GM19035 (cell line): ENCODE results near the gene OAF.
"Not testable (repeated sequence)": the region's sequence is repeated elsewhere in the genome, so short reads cannot be mapped to it uniquely, and the experiment has no call there.

Experiments
- ATAC-seq: cut with Tn5 transposase; IDR thresholded peaks from one replicate; pipeline ENCODE4 v1.9.1; 2021; ENCODE audit not compliant: unreplicated experiment

The OAF gene

DNA sequence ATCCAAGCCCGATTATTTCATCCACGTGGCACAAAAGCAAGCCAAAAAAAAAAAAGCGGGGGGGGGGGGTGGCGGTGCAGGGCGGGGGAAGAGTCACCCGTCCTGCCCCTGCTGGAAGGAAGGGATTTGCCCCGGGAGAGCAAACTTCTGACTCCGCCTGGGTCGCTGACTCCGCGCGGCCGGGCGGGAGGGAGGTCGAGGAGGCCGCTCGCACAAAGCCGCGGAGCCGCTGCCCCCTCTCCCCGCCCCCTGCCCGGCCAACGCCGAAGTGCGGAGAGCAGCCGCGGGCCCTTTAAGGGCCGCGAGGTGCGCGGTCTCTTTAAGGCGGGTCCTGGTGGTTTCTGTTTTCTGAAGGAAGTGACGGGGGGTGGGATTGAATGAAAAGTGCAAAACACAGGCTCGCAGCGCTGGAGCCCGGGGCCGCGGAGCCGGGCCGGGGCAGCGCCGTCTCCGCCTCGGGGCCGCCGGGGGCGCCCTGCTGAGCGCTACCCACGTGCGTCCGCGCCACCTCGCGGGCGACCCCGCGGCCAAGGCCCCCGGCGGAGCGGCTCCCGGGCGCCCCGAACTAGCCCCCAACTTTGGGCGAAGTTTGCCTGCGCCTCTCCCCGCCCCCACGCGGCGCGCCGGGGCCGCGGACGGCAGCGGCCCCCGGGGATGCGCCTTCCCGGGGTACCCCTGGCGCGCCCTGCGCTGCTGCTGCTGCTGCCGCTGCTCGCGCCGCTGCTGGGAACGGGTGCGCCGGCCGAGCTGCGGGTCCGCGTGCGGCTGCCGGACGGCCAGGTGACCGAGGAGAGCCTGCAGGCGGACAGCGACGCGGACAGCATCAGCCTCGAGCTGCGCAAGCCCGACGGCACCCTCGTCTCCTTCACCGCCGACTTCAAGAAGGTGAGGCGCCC is at the start of gene OAF:
Gene OAF, plus strand, starts transcription at position 407 of the 896 bp plus-strand sequence. Its CDS starts 248 bp downstream, at position 655.
- peak; percentile 87 for ATAC-seq

DNA sequence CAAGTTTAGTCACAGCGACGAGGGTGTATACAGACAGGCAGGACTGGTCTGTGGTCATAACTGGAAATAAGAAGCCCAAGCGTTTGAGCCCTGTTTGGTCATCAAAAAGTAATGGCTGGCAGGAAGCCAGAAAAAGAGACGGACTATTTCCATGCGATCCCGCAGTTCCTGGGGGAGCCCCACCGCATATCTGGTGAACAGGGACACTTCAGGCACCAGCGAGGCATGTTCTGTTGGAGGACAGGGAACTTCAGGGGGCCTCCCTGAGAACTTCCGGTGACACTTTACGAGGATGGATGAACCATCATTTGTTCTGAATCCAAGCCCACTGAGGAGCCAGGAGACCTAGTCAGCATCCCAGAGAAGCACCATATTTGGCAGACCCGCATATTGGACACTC is 43.2 kb upstream of the OAF start:
- no peak for ATAC-seq

DNA sequence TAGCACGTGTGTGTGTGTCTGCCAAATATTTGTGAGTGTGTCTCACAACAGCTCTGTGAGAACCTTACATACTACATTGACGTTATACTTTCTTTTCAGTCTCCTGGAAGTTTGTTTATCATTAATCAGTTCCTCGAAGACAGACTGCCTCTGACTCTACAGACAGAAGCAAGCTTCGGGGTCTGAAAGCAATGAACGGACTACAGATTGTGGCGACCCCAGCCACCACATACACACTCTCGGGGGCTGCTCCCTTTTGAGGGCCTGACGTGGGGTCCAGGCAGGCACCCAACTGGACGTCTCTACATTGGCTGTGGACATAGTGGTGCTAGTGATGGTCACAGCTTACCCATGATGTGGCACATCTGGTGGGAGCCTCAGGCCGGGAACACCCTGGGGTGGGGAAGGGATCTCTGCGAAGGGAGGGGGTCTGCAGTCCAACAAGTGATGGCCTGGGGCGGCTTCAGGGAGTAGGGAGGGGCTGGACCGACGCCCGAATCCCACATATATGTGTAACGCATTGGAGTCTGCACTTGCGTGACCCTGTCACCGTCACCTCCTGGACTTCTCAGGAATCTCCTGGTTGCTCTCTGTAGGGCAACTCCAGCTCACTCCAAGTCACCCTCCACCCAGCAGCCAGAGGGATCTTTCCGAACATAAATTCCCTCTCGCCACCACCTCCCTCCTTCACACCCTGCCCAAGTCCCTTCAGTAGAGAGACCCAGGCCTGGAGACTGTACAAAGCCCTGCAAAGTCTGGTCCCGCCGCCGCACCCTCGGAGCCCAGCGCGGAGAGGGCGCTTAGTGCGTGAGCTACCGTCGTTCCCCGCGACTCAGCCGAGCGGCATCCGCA is 42.5 kb upstream of the OAF start:
- ATAC-seq = no peak

DNA sequence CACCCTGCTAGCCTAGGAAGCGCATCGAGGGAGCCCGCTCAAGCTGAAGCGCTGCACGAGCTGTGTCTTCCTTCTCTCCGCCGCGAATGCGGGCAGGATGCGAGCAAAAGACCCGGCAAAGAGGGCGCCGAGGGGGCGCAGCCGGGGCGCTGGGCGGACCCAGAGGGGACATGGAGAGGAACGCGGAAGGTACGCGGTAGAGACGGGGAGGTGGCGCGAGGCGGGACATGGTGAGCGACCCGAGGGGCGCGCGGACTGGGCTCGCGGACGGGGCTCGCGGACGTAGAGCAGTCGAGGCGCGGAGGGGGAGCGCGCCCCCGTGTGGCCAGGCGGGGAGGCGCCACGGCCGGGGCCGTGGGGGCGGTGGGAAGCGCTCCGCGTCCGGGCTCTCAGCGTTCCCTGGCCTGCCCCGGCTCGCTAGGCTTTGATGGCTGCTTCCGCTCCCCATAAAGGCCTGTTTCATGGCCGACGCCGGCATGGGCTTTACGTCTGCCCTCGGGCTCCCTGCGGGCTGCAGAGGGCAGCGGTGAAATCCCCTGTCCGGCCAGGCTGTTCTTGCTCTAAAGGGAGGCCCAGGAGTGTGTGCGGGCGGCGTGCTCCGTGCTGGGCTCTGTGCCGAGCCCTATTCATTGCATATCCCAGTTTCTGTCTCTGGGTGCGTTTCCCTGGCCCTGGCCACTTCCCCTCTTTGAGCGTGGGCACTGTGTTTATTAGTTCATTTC is 41.7 kb upstream of the OAF start:
- ATAC-seq = no peak

DNA sequence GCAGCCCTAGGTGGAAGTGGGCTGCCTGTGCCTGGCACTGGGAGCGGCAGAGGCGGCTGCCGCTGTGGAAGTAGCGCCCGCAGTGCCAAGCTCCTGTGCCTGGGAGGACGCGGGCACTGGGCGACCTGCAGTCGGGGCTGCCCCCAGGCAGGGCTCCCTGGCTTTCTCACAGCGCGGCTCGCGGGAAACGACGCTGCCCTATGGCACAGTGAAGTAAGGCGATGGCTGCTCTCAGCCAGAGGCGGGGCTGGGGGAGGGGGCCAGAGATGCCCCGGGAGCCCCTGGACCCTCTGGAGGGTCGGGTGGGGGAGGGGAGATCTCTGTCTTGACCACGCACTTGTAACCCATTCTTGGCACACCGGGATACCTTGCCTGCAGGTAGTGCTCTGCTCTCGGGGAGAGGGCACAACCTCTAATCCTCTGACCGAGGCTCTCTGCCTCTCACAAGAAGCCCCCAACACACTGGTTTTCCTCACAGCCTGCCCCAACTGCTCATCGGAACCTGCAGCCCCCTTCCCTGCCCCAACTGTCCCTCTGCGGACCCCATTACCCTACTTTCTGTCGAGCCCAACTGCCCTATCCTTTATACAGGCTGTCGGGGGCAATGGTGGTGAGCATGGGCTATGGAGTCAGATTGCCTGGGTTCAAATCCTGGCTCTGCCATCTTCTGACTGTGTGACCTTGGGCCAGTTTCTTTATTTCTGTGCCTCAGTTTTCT is 40.7 kb upstream of the OAF start:
- ATAC-seq = no peak

DNA sequence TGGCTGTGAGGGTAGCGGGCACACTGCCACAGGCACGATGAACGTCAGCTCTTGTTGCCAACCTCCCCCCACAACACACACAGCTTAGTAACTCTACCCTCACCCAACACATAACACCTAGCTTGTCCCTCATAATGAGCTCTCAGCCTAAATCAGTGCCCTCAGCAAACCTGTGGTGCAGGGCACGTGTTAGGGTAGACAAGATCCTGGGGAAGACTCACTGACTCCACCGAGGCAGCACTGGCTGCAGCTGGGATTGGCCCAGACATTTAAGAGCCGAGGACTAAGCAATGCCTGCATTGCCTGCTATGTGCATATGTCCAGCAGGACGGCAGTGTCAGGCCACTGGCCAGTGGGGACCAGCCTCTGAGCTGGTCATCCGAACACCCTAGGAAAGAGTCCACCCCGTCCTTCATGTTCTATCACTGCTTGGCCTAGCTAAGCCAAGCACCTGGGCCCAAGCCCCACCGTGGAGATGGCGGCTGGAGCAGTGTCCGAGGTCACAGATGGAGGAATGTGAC is 40.0 kb upstream of the OAF start:
- no peak for ATAC-seq

DNA sequence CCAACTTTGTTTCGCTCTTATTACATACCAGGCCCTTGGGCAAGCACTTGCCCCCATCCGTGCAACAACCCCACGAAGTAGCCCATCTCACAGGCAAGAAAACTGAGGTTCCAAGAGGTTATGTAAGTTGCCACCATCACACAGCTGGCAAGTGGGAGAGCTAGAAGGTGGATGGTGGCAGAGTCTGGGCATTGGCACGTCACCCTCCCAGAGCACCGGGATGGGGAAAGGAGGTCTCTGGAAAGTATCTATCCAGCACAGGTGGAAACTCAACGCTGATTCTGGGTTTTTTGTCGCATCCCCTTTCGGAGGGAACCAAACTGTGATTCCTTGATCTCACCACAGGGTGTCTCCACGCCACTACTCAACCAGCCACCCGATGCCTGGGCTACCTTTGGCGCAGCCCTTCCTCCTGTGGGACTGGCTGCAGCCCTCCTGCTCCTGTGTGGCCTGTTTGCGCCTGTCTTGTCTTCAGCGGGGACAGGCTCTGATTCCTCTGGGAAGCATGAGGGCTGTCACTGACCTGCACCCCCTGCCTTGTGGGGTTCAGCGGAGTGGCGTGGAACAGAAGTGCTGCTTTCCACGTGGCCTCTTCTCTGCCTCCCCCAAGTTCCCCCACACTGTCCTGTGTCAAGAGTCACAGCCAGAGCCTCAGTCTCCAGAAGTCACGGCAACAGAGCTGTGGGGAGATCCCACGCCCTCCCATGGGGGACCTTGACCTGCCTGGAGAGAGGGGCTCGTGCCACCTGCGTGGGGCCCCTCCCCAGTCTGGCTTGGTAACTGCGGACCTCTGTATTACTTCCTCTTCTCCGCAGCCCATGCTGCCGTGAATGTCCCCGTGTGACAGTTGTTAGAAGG is 38.5 kb upstream of the OAF start:
- no peak for ATAC-seq

DNA sequence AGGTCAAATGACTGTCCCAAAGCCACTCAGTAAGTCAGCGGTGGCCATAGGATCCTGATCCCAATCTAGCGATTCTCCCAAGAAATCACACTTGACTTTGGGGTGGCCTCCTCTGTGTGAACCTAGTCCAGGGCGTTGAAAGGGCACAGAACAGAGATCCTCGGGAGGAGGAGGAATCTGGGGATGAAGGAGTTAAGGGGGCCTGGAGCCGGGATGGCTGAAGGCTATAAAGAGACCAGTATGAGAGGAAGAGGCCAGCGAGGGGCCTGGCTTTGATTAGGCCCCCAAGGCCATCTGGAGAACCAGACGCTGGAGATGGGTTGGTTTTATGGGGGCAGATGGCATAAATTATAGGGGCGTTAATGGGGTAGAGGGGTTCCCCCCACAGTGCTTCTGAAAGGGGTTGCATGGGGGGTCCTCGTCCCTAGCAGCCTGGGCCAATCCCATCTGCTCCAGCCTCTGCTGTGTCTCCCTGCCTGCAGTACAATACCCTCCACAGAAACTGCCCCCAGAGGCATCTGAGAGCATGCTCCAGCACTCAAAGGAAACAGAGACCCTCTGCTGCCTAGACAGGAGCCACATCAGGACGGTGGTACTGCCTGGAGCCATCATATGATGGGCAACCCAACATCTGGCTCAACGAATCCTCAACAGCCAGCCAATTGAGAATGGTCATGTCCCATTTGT is 37.7 kb upstream of the OAF start:
- ATAC-seq = no peak

DNA sequence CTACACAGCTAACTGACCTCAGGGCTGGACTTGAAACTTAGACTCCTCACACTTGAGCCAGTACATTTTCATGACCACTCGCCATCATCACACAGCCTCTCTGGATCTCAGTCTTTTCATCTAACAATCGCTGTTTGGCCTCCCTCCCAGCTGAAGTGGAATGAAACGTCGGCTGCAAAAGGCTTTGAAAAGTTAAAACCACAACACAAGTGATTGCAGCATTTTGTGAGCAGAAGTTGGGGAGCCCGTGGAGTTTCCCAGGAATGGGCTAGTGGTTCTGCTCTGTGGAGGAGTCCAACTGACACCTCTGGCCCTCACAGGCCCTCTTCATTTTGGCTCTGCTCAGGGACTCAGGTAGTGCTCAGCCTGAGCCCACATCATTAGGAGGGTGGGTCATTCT is 37.0 kb upstream of the OAF start:
- no peak for ATAC-seq

DNA sequence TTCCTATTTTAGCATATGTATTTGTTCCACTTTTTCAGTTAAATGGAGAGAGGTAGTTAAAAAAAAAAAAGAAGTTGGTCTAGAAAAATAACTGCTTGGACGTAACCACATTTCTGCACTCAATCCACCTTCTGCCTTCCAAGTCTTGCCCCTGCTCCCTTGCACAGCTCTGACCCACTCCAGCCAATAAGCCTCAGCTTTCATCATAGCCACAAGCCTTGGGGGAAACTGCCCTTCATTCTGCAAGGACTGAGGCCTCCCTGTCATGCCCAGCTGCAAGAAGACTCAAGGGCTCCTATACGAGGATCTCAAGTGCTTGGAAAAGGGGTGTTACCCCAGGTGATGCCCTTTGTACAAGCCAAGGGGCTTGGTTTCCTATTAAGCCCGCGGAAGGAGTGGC is 36.0 kb upstream of the OAF start:
- no peak for ATAC-seq

DNA sequence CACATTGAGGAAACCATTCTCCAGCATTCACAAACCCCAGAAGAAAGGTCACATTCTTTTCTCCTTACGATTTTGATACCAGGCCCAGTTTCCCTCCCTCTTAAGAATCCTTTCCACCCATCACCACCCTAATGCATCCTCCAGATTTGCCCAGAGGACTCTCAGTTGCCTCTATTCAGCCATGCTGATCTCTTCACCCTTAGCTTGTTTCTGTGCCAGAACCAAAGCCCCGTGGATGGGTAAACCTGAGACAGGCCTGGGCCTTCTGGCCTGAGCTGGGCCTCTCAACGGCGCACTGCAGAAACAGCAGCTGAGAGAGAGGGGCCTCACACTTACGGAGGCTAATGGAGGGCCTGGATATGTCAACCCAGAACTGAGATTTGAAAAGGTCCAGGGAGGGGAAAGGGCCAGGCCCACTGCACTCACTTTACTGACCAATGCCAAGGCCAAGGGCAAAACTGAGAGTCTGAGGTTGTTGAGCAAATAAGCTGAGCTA is 32.2 kb upstream of the OAF start:
- no peak for ATAC-seq

DNA sequence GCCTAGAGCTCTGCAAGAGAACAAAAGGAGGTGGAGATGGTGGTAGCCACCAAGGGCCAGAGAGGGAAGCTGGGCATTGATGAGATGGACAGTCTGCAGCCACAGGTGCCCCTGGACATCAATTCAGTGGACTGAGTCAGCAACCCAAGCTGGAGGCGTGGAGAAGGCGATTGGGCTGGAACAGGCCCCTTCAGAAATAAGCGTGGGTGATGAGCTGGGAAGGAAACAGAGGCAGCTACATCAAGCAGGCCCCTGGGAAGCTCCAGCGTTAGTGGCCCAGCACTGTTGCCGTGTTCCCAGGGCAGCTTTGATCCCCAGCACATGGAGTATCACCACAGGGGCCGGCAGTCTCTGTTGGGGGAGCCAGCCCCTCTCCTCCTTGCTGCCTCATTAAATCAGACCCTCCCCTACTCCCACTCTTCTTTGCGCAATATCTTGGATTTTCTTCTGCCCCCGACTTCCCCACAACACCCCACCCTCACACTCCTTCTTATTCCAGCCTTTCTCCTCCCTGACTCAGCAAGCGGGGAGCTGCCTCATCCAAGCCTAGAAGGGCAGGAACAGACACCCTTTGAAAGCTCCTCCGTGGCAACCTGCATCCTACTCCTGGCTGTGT is 31.7 kb upstream of the OAF start:
- ATAC-seq = no peak

DNA sequence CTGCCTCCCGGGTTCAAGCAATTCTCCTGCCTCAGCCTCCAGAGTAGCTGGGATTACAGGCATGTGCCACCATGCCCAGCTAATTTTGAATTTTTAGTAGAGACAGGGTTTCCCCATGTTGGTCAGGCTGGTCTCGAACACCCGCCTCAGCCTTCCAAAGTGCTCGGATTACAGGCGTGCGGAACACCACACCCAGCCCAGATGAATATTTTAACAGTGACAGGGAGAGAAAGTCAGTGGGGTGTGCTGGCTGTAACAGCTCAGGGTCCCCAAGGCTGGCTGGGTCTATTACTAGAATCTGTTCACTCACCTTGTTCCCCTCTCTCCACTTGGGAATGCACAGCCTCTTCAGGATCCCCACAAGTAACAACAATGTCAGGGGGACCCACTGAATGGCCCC is 30.8 kb upstream of the OAF start:
- ATAC-seq = not testable (repeated sequence)

DNA sequence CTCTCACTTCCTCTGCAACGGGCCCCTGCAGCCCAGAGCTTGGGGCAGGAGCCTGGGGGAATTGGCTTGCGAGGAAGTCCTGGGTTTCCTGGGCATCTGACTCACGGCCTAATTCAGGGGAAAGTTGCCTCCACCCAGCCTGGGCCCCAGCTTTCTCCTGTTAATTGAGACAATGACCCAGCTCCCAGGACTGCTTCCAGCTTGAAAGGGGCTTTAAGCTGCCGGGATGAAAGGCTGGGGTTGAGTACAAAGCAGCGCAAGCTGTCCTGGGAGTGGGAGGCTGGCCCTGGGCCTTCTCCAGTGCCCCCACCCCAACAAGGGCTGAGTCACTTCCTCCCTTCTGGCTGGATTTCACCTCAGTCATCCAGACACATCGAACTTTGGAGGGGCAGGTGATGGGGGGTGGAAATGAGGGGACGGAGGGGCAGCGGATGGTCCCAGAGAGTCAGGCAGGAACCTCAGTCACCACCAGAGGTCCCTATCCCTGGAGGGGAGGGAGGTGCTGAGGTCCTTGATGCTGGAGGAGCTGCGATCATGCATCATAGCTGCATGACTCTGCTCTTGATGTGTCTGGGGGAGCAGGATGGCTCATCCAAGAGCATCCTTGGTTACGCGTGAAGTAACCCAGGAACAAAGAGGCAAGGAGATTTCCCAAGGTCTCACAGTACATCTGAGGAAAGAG is 30.1 kb upstream of the OAF start:
- no peak for ATAC-seq

DNA sequence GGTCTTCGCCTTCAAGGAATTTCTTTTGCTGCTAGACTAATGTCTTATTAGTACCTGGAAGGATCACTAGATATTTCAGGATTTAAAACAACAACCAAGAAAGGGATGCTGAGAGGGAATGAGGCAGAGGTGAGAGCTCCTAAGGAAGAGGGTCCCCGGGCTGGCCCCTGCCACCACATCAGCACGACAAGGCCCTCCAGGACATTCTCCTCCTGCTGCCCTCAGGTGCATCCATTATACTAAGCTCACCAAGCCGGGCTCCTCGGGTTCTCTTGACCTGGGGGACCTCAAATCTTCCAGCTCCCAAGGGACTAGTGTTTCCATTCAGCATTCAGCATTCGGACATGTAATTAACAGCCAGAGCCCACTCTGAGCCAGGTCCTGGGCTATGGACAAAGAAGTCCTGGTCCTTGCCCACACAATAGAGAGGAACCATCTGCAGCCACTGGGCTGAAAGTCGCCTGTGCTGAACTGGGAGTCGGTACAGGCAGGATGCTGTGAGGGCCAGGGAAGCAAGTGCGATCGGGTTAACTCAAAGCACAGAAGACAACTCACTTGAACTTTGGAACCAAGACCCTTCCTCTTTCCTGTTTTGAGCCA is 29.4 kb upstream of the OAF start:
- ATAC-seq = no peak

DNA sequence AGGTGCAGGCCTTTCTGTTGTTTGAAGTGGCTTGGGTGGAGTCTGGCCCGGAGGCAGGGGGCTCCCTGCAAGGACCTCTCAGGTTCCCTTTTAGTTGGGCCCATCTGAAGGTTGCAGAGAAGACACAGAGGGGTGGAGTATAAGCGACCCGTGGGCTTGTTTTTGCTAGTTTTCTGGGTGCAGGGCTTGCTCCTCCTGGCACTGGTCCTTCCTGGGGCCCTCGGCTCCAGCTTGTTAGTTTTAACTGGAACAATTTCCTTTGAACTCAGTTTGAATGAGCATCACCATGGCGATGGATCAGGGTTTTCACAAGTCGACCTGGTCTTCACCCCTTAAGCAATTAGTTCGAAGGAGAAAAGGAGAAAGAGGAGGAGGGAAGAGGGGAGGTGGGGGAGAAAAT is 28.5 kb upstream of the OAF start:
- no peak for ATAC-seq

DNA sequence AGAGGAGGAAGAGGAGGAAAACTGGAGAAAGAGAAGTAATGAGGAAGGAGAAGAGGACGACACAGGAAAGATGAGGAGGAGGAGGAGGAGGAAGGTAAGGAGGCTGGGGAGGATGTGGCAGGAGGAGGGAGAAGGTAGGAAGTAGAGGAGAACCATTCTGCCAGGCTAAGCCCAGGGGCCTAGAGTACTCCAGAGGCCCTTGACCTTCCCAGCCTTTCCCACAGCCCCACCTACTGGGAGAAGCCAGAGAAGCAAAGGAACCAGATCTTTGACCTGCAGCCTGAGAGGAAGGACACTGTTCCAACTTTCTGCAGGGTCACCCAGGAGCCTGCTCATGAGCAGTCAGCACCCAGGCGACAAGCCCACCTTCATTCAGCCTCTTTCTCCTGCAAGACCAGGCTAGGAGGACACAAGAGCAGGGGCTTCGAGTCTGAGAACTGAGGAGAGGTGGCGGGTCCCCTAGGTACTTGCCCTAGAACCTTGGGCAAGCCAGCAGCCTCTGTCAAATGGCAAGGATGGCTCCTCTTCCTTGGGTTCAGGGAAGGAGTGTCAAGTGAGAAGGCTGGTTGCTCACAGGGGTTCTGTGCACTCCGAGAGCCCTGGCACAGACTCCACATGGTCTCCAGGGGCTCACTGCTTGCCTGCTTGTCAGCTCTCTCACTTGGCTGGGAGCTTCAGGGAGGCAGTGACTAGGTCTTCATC is 27.9 kb upstream of the OAF start:
- ATAC-seq = no peak
